Measurements from ENCODE around the gene PLD2. TPM values are rescaled to one million over a fixed set of nuclear protein-coding genes. Genes with fewer than 3 reads are reported as not detected.

PLD2 gene
- total and polyA plus RNA-seq, 7 donors, result 2.4 to 7.5 (median 3.8) TPM

DNA sequence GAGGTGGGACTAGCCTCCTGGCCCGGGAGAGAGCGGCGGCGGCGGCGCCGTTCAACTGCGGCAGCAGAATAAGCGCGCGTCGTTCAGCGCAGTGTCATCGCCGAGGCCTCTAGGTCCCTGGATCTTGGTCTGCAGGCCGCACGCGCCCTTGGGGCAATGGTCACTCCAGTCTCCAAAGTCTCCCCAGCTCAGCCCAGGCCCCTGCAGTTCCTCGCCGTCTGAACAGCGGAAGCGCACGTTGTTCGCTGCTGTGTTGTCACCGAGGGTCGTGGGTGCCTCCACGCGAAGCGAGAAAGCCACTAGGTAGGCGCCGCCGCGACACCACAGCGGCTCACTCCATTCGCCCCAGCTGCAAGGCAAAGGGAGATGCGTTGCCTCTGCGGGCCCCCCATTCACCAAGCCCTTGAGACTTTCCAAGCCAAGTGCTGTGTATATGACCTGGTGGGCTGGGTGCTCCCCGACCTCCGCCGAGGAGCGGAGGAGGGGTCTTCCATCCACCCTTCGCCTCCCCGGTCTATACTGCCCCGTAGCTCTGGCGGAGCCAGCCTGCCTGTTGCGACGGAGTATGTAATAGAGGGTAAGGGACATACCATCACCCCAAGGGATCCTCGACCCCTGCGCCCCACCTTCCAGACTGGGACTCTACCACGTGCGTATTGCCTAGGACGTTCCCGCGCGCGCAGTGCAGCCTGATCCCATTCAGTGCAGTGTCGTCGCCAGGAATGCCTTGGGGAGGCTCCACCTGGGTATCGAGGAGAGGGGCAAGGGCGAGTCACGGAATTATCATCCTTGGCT is 21.4 kb upstream of the PLD2 start:
- TF ChIP-seq, protein P1, sequence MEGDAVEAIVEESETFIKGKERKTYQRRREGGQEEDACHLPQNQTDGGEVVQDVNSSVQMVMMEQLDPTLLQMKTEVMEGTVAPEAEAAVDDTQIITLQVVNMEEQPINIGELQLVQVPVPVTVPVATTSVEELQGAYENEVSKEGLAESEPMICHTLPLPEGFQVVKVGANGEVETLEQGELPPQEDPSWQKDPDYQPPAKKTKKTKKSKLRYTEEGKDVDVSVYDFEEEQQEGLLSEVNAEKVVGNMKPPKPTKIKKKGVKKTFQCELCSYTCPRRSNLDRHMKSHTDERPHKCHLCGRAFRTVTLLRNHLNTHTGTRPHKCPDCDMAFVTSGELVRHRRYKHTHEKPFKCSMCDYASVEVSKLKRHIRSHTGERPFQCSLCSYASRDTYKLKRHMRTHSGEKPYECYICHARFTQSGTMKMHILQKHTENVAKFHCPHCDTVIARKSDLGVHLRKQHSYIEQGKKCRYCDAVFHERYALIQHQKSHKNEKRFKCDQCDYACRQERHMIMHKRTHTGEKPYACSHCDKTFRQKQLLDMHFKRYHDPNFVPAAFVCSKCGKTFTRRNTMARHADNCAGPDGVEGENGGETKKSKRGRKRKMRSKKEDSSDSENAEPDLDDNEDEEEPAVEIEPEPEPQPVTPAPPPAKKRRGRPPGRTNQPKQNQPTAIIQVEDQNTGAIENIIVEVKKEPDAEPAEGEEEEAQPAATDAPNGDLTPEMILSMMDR (IDR thresholded peaks at IDR 0.05), result no peak
- H3K4me3 ChIP-seq, result peak overlapping the region; percentile 52
- peaks cover 22% of the 10 kb centered on the region for H3K4me1 ChIP-seq

DNA sequence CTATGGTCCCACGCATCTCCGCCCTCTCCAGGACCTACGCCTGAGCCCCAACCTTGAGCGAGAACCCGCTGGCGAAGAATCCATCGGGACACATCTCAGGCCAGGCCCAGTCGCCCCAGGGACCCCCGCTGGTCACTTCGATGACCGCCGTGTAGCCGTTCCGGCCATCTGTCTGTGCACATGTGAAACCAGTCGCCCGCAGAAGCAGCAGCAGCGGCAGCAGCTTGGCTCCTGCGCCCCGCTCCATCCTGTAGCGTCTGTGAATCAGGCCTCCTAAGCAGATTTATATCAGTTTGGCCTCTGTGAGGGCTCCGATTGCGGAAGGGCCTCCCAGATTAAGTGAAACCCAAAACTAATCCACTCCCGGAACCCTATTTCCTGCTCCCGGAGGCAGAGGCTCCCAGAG is 20.8 kb upstream of the PLD2 start, which contains the start of gene VMO1:
VMO1 (minus strand) TSS at position 259 of the 406 bp plus-strand sequence; CDS start at position 247, 12 bp downstream.
- DNase-seq (peak in 1 of 2 donors; percentile 61), ATAC-seq (no peak)
- intact Hi-C loops (cut with DNase I), result loop anchor here (2.0 kb wide), 3 partner anchors 53 to 103 kb away; no protein-coding TSS in a partner anchor
- H3K27me3 ChIP-seq (ENCODE audit: insufficient read depth in 3 of 3, low read length in 2 of 3), result peaks cover 0 to 51% (median 12%) of the 10 kb centered on the region in 3 donors
- H3K4me3 ChIP-seq, result peak within 1 kb of the TSS; percentile 52
- no peak within 1 kb of the TSS for H3K27ac ChIP-seq
- H3K36me3 ChIP-seq (ENCODE audit: insufficient read depth in 1 of 2, low read depth in 1 of 2), result no peaks in the 10 kb centered on the region
- WGBS, 3 donors, result 4% methylated on average over 24 of the region's 24 CpGs
- TF ChIP-seq, protein P1 (IDR thresholded peaks at IDR 0.05), result no peak
- no peaks in the 10 kb centered on the region for H3K9me3 ChIP-seq
- H3K4me1 ChIP-seq, result peaks cover 26% of the 10 kb centered on the region

More for the DNA sequence above, 21.4 kb upstream of the PLD2 start:
- Histone ChIP-seq H3K27ac (no peak overlapping the region), H3K27me3 (ENCODE audit: insufficient read depth in 3 of 3, low read length in 2 of 3) (peaks cover 0 to 52% (median 14%) of the 10 kb centered on the region in 3 donors), H3K36me3 (ENCODE audit: insufficient read depth in 1 of 2, low read depth in 1 of 2) (no peaks in the 10 kb centered on the region), H3K9me3 (no peaks in the 10 kb centered on the region)
- ATAC-seq (no peak), DNase-seq (peak in 1 of 2 donors; percentile 51)
- intact Hi-C loops (cut with DNase I), result loop anchor here (2.0 kb wide), 3 partner anchors 53 to 103 kb away; no protein-coding TSS in a partner anchor
- WGBS, 3 donors, result 11 to 15% (median 13%) methylated on average over 60 to 61 of the region's 61 CpGs

DNA sequence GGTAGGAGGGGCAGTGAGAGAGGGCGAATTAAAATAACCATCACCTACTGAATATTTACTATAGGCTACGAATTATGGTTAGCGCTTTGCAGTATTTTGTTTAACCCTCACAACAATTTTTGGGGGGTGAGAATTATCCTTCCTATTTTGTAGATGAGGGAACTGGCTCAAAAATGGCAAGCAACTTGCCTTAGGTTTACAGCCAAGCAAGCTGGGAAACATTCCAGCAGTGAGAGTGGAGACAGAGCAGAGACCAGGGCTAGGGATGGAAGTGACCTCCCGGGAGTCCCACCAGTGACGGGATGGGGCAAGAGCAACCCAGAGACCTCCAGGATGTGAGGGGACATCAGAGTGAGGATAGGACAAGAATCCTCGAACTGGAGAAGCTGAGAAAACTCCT is 20.4 kb upstream of the PLD2 start:
- no peak overlapping the region for H3K27ac ChIP-seq
- ATAC-seq, result no peak

DNA sequence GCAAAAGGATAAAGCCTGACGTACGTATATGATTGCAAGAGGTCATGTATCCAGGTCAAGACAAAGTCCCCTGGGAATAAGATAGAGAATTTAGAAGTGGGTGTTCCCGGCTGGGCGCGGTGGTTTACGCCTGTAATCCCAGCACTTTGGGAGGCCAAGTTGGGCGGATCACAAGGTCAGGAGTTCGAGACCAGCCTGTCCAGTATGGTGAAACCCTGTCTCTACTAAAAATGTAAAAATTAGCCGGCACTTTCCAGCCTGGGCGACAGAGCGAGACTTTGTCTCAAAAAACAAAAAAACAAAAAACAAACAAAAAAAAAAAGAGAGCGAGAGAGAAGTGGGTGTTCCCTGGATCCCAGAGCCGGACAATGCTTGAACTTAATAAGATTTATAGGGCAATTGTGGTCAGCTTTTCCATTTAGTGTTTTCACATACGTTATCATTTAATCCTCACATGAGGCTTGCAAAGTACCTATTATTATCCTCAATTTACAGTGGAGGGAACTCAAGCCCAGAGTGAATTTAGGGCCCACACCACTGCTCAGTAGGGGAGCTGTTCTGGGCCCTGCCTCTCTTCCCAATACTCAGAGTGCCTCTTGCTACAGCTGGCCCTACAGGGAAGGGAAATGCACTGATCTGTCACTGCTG is 18.7 kb upstream of the PLD2 start:
- TF ChIP-seq, protein P1 (IDR thresholded peaks at IDR 0.05), result no peak
- 78 to 83% (median 79%) methylated on average over 14 of the region's 14 CpGs for WGBS, 3 donors
- Histone ChIP-seq H3K4me1 (peaks cover 26% of the 10 kb centered on the region), H3K9me3 (no peaks in the 10 kb centered on the region), H3K36me3 (ENCODE audit: insufficient read depth in 1 of 2, low read depth in 1 of 2) (no peaks in the 10 kb centered on the region), H3K27me3 (ENCODE audit: insufficient read depth in 3 of 3, low read length in 2 of 3) (peaks cover 0 to 31% (median 7%) of the 10 kb centered on the region in 3 donors), H3K27ac (no peak overlapping the region), H3K4me3 (peak overlapping the region; percentile 82)
- no peak for ATAC-seq
- intact Hi-C loops (cut with DNase I), result no loop called here
- peak in 1 of 2 donors; percentile 22 for DNase-seq

More for the DNA sequence above, 20.4 kb upstream of the PLD2 start:
- peaks cover 0 to 47% (median 12%) of the 10 kb centered on the region in 3 donors for H3K27me3 ChIP-seq (ENCODE audit: insufficient read depth in 3 of 3, low read length in 2 of 3)
- 7 to 10% (median 8%) methylated on average over 6 of the region's 6 CpGs for WGBS, 3 donors
- DNase-seq, result no peak
- H3K36me3 ChIP-seq (ENCODE audit: insufficient read depth in 1 of 2, low read depth in 1 of 2), result no peaks in the 10 kb centered on the region
- H3K4me3 ChIP-seq, result peak overlapping the region; percentile 52
- intact Hi-C loops (cut with DNase I), result loop anchor here (2.0 kb wide), 3 partner anchors 54 to 102 kb away; no protein-coding TSS in a partner anchor
- H3K4me1 ChIP-seq, result peaks cover 26% of the 10 kb centered on the region
- no peaks in the 10 kb centered on the region for H3K9me3 ChIP-seq
- TF ChIP-seq, protein P1 (IDR thresholded peaks at IDR 0.05), result no peak
